Activated CD8-positive, alpha-beta memory T cell treated with anti-CD3 and anti-CD28 coated beads, Interleukin-2, amount 50 U/mL, for 1 hour (primary cell): Measurements from ENCODE around the gene MIEF2.
A peak's percentile ranks its signal among the peaks of the same experiment; 100 is the strongest.
"Not testable (repeated sequence)": the region's sequence is repeated elsewhere in the genome, so short reads cannot be mapped to it uniquely, and the experiment has no call there.

Source experiments
- DNase-seq: peaks from one replicate; pipeline ENCODE4 v3.0.0-alpha.2; 2020; ENCODE audit errors: extremely low read depth

The MIEF2 gene

GRCh38 chr17:18291718-18292540 is 31.5 kb downstream of the MIEF2 start:
- no peak for DNase-seq

- DNase-seq, result not testable (repeated sequence)
Measured at GRCh38 chr17:18298061-18298460, 37.6 kb downstream of the MIEF2 start.

- DNase-seq, result no peak
Measured at GRCh38 chr17:18300725-18301480, 40.4 kb downstream of the MIEF2 start.

DNA sequence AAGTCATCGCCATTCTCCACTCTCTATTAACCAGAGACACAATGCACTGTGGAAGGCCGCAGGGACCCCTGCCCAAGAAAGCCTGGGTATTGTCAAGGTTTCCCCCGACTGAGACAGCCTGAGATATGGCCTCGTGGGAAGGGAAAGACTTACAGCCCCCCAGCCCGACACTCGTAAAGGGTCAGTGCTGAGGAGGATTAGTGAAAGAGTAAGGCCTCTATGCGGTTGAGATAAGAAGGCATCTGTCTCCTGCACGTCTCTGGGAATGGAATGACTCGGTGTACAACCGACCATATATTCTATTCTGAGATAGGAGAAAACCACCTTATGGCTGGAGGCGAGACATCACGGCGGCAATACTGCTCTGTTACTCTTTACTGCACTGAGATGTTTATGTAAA is 42.7 kb downstream of the MIEF2 start:
- not testable (repeated sequence) for DNase-seq

- DNase-seq, result no peak
Measured at GRCh38 chr17:18309202-18309601, 48.7 kb downstream of the MIEF2 start.

DNA sequence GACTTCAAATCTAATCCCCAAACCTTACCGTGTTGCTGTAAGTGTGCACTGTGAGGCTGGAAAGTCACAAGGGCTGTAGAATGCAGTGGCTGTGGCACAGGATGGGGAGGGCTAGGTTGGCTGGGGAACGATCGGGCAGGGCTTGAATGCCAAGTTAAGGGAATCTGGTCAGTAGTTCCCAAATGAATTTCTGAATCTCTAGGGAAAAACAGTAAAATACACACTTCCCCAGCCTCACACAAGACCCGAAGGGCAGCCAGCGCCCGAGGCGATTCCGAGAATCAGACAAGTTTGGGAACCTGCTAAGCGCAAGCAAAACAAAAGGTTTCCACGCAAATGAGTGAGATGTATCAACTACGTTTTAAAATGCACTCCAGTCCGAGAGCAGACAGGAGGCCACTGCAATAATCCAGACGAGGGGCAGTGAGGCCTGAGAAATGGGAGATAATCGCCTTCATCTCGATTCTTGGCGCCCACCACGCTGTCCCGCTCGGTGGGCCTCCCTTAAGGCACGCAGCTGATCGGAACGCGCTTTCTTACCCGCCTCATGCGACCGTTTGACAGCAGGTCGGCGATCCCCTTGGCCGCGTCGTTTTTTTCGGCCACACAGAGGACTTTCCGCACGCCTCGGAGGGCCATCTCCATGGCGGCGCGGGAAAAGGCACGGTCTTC is 53.7 kb downstream of the MIEF2 start:
- DNase-seq, result no peak

DNA sequence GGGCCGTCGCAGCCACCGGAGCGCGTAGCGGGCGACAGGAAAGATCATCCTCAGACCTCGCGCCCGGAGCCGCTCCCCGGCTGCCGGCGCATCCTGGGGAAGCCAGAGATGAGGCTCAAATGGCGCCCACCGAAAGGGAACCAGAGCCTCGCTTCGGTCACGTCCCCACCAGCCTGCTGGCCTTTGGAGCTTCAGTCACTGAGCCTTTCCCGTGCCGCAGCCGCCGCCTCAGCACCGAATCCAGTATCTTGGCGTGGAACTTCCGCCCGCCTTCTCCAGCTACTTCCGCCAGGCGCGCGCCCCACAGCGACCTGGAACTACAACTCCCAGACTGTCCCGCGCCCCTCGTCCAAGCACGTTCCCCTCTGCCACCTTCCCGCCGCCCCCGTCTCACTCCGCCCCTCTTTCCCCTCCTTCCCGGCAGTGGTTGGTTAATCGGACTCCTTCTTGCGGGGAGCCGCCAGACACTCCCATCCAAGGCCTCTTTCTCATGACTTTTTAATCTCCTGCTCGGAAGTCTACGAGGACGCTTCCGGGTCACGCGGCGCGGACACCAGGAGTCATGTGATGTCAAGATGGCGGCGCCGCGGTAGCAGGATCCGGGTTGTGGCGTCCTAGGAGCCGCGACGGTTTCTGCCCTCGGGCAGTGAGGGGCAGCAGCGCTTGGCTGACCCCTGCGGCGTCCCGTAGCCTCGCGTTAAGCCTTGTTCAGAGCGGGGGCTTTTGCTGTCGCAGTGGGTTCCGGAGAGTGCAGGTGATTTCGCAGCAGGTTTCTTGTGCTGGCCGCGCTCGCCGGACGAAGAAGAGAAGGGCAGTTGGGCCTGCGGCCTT is 54.5 kb downstream of the MIEF2 start, which contains the start of the genes SMCR8 and TOP3A:
Gene SMCR8 (plus strand): TSS at position 563 of the 831 bp plus-strand sequence. CDS start 497 bp downstream, outside the sequence.
Gene TOP3A (minus strand): TSS at position 264 of the 831 bp plus-strand sequence. CDS start 216 bp downstream, at position 48.
- DNase-seq, result peak; percentile 91

DNA sequence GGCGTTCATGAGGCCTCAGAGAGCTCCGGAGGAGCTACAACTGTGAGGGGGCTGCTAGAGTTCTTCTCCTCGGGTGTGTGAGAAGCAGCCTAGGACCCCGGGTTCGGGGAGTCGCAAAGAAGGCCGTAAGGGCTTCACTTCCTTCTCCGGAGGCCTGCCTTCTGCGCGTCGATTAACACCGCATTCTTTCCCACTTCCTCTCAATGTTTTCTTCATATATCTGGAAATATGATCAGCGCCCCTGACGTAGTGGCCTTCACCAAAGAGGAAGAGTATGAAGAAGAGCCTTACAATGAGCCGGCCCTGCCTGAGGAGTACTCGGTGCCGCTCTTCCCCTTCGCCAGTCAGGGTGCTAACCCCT is 55.1 kb downstream of the MIEF2 start:
- DNase-seq, result no peak

GRCh38 chr17:18315961-18316360 is 55.5 kb downstream of the MIEF2 start:
- DNase-seq, result no peak
